Astrocyte (in vitro differentiated cells and primary cell): ENCODE data around the gene PRODH.
"Not testable (repeated sequence)": the region's sequence is repeated elsewhere in the genome, so short reads cannot be mapped to it uniquely, and the experiment has no call there.

Experiments
- EZH2 ChIP-seq: IDR thresholded peaks from 2 replicates; pipeline ENCODE4 v1.6.1; 2012; ENCODE audit warnings: mild to moderate bottlenecking, low read length, inconsistent platforms; ENCODE audit not compliant: insufficient read depth
- TF ChIP-seq, protein P1 (sequence below): IDR thresholded peaks from 2 replicates; pipeline ENCODE4 v1.5.1; 2011; ENCODE audit warnings: low read depth, mild to moderate bottlenecking, inconsistent platforms, low read length, moderate library complexity; ENCODE audit not compliant: insufficient read depth

DNA sequence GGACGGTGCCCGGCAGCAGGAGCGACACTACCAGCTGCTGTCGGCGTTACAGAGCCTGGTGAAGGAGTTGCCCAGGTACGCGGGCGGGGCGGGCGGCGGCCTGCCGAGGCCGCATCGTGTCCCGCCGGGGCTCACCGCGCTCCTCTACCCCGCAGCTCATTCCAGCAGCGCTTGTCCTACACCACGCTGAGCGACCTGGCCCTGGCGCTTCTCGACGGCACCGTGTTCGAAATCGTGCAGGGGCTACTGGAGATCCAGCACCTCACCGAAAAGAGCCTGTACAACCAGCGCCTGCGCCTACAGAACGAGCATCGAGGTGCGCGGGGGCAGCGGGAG lies 29.7 kb downstream of the PRODH start:
- TF ChIP-seq, protein P1, sequence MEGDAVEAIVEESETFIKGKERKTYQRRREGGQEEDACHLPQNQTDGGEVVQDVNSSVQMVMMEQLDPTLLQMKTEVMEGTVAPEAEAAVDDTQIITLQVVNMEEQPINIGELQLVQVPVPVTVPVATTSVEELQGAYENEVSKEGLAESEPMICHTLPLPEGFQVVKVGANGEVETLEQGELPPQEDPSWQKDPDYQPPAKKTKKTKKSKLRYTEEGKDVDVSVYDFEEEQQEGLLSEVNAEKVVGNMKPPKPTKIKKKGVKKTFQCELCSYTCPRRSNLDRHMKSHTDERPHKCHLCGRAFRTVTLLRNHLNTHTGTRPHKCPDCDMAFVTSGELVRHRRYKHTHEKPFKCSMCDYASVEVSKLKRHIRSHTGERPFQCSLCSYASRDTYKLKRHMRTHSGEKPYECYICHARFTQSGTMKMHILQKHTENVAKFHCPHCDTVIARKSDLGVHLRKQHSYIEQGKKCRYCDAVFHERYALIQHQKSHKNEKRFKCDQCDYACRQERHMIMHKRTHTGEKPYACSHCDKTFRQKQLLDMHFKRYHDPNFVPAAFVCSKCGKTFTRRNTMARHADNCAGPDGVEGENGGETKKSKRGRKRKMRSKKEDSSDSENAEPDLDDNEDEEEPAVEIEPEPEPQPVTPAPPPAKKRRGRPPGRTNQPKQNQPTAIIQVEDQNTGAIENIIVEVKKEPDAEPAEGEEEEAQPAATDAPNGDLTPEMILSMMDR: not testable (repeated sequence)
- not testable (repeated sequence) for TF ChIP-seq EZH2
